ENCODE measurements around the gene USP37.

The USP37 gene

DNA sequence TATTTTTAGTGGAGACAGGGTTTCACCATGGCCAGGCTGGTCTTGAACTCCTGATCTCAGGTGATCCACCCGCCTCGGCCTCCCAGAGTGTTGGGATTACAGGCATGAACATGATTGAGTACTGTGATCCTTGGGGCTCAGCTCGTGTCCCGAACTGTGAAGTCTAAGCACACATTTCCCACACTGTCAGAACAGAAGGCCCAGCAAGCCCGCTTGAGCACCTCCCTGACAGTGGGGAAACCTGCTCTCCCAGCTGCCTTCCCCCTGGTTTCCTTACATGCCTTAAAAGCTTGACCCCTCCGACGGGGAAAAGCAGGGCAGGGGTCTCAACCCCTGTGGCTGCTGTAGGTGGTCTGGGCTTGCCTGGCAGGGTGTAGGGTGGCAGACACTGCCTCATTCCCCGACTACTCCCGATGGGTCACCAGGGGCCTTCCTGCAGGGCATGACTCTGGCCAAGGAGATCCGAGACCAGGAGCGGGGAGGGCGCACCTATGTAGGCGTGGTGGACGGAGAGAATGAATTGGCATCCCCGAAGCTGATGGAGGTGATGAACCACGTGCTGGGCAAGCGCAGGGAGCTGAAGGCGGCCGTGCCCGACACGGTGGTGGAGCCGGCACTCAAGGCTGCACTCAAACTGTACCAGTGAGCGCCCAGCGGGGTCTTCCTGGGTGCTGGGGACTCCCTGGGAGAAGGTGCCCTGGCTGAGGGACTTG lies 139.1 kb downstream of the USP37 start:
- no peak for DNase-seq

GRCh38 chr2:218427741-218428140 lies 140.4 kb downstream of the USP37 start:
- no peak for DNase-seq

DNA sequence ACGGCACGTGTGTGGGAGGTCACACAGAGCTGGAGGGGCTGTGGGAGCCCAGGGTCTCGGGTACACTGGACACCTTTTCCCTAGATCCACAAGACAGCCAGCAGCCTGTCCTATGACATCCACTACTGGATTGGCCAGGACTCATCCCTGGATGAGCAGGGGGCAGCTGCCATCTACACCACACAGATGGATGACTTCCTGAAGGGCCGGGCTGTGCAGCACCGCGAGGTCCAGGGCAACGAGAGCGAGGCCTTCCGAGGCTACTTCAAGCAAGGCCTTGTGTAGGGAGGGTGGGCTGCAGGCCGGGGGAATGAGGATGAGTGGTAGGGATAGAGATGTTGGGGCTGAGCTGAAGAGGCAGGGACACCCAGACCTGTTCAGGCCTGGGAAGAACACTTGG lies 142.6 kb downstream of the USP37 start:
- DNase-seq, result no peak

- DNase-seq, result no peak
Measured at GRCh38 chr2:218423584-218423983, 144.6 kb downstream of the USP37 start.

DNA sequence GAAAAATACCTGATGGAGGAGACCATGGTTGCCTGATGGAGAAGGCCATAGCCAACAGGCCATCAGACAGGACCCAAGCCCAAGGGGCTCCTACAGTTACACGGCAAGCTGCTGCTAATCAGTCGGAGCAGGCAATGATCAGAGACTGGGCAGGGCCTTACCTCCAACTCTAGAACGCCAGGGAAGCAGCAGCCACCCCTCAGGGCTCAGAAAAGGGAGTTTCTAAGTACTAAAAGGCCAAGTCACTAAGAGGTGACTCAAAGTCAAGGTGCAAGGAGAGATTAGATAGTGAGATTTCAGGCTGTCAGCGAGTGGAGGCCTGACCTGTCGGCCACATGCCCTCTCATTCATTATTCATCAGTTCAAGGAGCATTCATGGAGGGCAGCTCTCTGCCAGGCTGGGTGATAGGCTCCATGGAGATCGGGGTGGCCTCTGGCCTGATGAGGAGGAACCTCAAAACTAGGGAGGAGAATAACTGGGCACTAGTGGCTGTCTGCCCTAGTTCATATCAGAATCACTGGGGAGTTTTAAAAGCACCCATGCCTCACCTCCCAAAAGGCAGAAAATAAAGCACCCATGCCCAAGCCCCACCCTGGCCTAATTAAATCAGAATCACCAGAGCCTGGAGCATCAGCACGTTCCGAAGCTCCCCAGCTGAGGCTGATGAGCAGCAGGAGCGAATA lies 145.6 kb downstream of the USP37 start:
- DNase-seq, result no peak

DNA sequence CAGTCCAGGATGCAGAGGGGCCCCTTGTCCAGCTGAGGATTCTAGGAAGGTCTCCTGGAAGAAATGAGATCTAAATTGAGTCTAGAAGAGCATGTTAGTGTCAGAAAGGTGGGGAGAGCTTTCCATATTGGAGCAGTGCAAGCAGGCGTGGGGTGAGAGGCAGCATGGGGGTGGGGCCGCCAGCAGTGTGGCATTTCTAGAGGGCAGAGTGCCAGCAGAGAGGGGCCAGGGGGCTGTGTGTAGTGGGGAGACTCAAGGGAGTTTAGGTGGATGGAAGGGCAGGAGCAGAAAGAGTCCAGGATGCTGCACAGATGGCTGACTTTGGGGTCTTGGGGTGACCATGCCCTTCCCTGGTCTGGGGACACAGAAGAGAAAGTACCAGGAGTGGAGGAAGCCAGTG lies 147.1 kb downstream of the USP37 start:
- no peak for DNase-seq

- no peak for DNase-seq
Measured at GRCh38 chr2:218419630-218420216, 148.4 kb downstream of the USP37 start.

DNA sequence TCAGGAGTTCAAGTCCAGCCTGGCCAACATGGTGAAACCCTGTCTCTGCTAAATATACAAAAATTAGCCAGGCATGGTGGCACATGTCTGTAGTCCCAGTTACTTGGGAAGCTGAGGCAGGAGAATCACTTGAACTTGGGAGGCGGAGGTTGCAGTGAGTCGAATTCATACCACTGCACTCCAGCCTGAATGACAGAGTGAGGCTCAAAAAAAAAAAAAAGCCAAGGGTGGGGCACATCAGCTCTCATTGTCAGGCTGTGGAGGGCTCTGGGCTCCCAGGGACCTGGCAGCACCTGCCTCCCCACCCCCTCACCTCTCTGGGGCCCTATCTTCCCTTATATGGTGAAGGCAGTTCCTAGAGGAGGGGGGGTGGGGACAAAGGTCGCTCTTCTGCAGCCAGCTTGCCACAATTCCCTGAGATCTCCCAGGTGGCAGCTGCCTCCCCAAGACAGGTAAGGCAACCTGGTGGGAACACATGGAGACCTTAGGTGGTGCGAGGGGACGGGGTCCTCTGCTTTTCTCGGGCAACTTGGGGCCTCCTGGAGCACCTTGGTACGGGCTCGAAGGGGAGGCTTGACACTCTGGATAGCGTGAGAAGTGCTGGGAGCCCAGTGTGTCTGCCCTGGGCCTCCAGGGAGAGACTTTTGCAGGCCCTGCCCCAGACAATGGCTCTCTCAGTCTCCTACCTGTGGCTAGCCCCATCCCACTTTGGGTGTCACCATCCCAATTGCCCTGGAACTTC lies 149.3 kb downstream of the USP37 start, which contains the start of gene VIL1:
TSS of gene VIL1 (plus strand) at position 407 of the 742 bp plus-strand sequence. CDS start 4,656 bp downstream, outside the sequence.
- DNase-seq, result no peak

GRCh38 chr2:218418321-218418716 lies 149.8 kb downstream of the USP37 start:
- no peak for DNase-seq

DNA sequence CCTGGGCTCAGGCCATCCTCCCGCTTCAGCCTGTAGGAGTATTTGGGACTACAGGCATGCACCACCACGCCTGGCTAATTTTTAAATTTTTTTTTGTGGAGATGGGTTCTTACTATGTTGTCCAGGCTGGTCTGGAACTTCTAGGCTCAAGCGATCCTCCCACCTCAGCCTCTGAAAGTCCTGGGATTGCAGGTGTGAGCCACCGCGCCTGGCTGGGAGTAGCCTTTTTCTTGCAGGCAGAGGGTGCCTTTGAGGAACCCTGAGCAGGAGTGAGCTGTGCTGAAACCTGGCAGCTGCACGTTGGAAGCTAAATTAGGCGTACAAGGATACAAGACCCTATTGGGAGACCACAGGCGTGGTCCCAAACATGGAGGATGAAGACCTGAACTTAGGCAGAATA lies 160.4 kb downstream of the USP37 start:
- no peak for DNase-seq

DNA sequence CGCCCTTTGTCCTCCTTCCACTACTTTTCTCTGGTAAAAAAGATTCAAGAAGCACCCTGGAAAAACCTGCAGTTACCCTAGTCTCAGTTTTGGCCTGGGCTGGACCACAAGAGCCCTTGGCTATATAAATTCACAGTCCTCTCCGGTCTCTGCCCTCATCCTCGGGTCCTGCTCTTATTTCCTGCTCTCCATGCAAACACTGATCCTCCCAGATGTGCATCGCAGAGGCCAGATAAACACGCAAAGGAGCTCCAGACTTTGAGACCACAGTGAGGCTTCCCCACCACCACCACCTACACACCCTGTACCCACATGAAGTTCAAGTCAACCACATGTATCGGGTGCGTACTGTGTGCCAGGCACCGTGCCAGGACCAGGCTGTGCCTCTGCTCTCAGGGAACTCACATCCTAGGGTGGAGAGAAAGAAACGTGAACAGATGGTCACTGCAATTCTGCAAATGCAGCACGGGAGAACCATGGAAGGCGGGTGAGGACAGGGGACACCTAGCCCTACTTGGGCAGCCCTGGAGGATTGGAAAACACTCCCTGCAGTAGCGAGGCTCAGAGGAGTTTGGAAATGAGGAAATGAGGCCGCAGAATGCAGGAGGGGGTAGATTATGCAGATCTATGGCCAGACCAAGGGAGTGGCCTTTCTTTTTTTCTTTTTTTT lies 161.1 kb downstream of the USP37 start:
- DNase-seq, result peak; percentile 69

- peak; percentile 89 for DNase-seq
Measured at GRCh38 chr2:218406209-218406948, 161.8 kb downstream of the USP37 start.

DNA sequence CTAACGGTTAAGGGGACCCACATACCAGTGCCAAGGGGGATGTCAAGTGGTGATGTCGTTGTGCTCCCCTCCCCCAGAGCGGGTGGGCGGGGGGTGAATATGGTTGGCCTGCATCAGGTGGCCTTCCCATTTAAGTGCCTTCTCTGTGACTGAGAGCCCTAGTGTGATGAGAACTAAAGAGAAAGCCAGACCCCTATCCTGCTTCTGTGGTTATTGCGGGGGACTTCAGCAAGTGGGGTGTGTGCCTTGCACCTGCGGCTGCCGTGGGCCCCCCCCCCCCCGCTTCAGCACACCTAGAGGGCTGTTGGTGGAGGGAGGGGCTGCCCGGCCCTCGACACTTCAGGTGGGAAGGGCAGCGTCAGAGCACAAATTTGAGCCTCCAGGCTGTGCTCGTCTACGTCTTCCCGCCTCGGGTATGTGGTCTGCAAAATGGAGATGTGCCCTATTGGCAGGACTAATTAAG lies 162.4 kb downstream of the USP37 start:
- DNase-seq, result no peak

DNA sequence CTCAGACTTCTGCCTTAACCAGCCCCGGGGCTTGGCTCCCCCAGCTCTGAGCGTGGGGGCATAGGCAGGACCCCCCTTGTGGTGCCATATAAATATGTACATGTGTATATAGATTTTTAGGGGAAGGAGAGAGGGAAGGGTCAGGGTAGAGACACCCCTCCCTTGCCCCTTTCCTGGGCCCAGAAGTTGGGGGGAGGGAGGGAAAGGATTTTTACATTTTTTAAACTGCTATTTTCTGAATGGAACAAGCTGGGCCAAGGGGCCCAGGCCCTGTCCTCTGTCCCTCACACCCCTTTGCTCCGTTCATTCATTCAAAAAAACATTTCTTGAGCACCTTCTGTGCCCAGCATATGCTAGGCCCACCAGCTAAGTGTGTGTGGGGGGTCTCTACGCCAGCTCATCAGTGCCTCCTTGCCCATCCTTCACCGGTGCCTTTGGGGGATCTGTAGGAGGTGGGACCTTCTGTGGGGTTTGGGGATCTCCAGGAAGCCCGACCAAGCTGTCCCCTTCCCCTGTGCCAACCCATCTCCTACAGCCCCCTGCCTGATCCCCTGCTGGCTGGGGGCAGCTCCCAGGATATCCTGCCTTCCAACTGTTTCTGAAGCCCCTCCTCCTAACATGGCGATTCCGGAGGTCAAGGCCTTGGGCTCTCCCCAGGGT lies 162.9 kb downstream of the USP37 start:
- no peak for DNase-seq

- no peak for DNase-seq
Measured at GRCh38 chr2:218404351-218405085, 163.6 kb downstream of the USP37 start.

DNA sequence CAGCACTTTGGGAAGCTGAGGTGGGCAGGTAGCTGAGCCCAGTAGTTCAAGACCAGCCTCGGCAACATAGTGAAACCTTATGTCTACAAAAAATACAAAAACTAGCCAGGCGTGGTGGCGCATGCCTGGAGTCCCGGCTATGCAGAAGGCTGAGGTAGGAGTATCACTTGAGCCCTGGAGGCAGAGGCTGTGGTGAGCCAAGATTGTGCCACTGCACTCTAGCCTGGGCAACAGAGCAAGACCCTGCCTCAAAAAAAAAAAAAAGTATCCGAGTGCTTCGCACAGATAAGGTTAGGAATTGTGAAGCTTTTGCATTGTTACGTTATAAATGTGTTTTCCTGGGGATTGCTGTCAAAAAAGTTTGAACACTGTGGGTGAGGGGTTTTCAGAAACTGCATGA lies 164.3 kb downstream of the USP37 start:
- no peak for DNase-seq

DNA sequence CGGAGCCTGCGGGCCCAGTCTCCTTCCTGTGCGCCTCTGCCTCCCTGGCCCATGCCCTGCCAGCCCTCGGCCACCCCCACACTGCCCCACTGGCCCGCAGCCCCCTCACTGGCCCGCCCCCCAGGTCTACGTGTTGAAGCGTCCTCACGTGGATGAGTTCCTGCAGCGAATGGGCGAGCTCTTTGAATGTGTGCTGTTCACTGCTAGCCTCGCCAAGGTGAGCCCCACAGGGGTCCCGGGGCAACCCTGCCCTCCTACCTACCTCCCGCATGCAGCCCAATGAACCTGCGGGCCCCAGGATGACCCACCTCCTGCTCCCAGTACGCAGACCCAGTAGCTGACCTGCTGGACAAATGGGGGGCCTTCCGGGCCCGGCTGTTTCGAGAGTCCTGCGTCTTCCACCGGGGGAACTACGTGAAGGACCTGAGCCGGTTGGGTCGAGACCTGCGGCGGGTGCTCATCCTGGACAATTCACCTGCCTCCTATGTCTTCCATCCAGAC lies 165.2 kb downstream of the USP37 start:
- DNase-seq, result no peak

- DNase-seq, result no peak
Measured at GRCh38 chr2:218402491-218402901, 165.7 kb downstream of the USP37 start.

- no peak for DNase-seq
Measured at GRCh38 chr2:218401890-218402289, 166.3 kb downstream of the USP37 start.
